HepG2 (cell line): Measurements from ENCODE around the gene PPP1R1B. TPM values are rescaled to one million over a fixed set of nuclear protein-coding genes. Genes with fewer than 3 reads are reported as not detected.

Source experiments
- PAWR ChIP-seq: sonication (generic); formaldehyde crosslinking; IDR thresholded peaks from 2 replicates; pipeline ENCODE4 v1.4.0; 2020; ENCODE audit warnings: missing genetic modification reagents, mild to moderate bottlenecking, borderline replicate concordance
- POLR2A ChIP-seq, 2 experiments: IDR thresholded peaks; 2 replicates each; pipeline ENCODE4 v1.6.1; 2011; ENCODE audit warnings: low read depth in 2 of 2, low read length in 2 of 2, mild to moderate bottlenecking in 1 of 2, moderate library complexity in 1 of 2; ENCODE audit not compliant: insufficient read depth in 1 of 2
- SIN3B ChIP-seq: fragments of 150-350 bp; IDR thresholded peaks from 2 replicates; pipeline ENCODE4 v1.6.1; 2014; ENCODE audit warnings: low read length
- SRF ChIP-seq: IDR thresholded peaks from 2 replicates; pipeline ENCODE4 v1.6.1; 2011; ENCODE audit warnings: mild to moderate bottlenecking, low read depth, low read length, moderate library complexity
- SRSF1 ChIP-seq: fragments of 200-400 bp; formaldehyde crosslinking; optimal IDR thresholded peaks from 2 replicates; pipeline ENCODE3; 2017; ENCODE audit warnings: mild to moderate bottlenecking, low read depth, low read length, moderate library complexity
- TCF7L2 ChIP-seq: IDR thresholded peaks from 2 replicates; pipeline ENCODE4 v1.6.1; 2011; ENCODE audit warnings: mild to moderate bottlenecking, low read depth, low read length, moderate library complexity
- ZFP1 ChIP-seq: IDR thresholded peaks from 2 replicates; pipeline ENCODE4 v1.6.1; 2016
- ZFP62 ChIP-seq: sonication (generic); formaldehyde crosslinking; IDR thresholded peaks from 2 replicates; pipeline ENCODE4 v1.4.0; 2020; ENCODE audit warnings: missing genetic modification reagents
- ZNF3 ChIP-seq: IDR thresholded peaks from 2 replicates; pipeline ENCODE4 v1.7.0; 2017; ENCODE audit warnings: inconsistent platforms
- ZSCAN30 ChIP-seq: sonication (generic); formaldehyde crosslinking; IDR thresholded peaks from 2 replicates; pipeline ENCODE4 v1.5.0; 2020; ENCODE audit warnings: mild to moderate bottlenecking, missing genetic modification reagents
- polyA plus RNA-seq, 8 experiments: library from polyadenylated mRNA; depleted of rRNA in 3 of 8; stranded (reverse) in 7 of 8; unstranded in 1 of 8; fragments of >200 nt; fragmentation: Illumina TruSeq in 4 of 8; extraction: Trizol in 4 of 8; gene quantifications; 2 replicates each; pipeline versions ENCODE4 v1.2.1 to v1.2.3, GENCODE V29; 2011 to 2016; ENCODE audit warnings: low read depth in 4 of 8, missing spikeins in 1 of 8, mixed read lengths in 1 of 8; ENCODE audit not compliant: insufficient read depth in 1 of 8
- total RNA-seq, 5 experiments: library from RNA; depleted of rRNA; stranded (reverse); fragments of >200 nt; fragmentation: Illumina TruSeq; extraction: Trizol; gene quantifications; 2 replicates each; pipeline ENCODE4 v1.2.3, GENCODE V29; 2016; ENCODE audit warnings: low read depth in 1 of 5
- TF ChIP-seq, protein P1 (sequence below): sonication (generic); formaldehyde crosslinking; IDR thresholded peaks from 2 replicates; pipeline ENCODE4 v1.5.0; 2020; ENCODE audit warnings: mild to moderate bottlenecking, missing genetic modification reagents, borderline replicate concordance
- TF ChIP-seq, protein P2 (sequence below): sonication (generic); formaldehyde crosslinking; IDR thresholded peaks from 2 replicates; pipeline ENCODE4 v1.4.0; 2020; ENCODE audit warnings: missing genetic modification reagents
- TF ChIP-seq, protein P3 (sequence below), 2 experiments: sonication (generic) in 1 of 2; formaldehyde crosslinking in 1 of 2; IDR thresholded peaks; 2 replicates each; pipeline versions ENCODE4 v1.5.1 to v1.6.1; 2011 to 2020; ENCODE audit warnings: borderline replicate concordance in 1 of 2, low read depth in 1 of 2, low read length in 1 of 2, mild to moderate bottlenecking in 1 of 2, missing genetic modification reagents in 1 of 2, moderate library complexity in 1 of 2
- TF ChIP-seq, protein P4 (sequence below): sonication (generic); formaldehyde crosslinking; IDR thresholded peaks from 2 replicates; pipeline ENCODE4 v1.4.0; 2020; ENCODE audit warnings: missing genetic modification reagents
- TF ChIP-seq, protein P5 (sequence below): sonication (generic); formaldehyde crosslinking; IDR thresholded peaks from 2 replicates; pipeline ENCODE4 v1.5.0; 2020; ENCODE audit warnings: missing genetic modification reagents

PPP1R1B gene
- total and polyA plus RNA-seq, 2 of the 13 experiments (the other 11 are each of a cell fraction or from before 2014, with no cell fraction given), result 0.08 TPM; not detected in 1

DNA sequence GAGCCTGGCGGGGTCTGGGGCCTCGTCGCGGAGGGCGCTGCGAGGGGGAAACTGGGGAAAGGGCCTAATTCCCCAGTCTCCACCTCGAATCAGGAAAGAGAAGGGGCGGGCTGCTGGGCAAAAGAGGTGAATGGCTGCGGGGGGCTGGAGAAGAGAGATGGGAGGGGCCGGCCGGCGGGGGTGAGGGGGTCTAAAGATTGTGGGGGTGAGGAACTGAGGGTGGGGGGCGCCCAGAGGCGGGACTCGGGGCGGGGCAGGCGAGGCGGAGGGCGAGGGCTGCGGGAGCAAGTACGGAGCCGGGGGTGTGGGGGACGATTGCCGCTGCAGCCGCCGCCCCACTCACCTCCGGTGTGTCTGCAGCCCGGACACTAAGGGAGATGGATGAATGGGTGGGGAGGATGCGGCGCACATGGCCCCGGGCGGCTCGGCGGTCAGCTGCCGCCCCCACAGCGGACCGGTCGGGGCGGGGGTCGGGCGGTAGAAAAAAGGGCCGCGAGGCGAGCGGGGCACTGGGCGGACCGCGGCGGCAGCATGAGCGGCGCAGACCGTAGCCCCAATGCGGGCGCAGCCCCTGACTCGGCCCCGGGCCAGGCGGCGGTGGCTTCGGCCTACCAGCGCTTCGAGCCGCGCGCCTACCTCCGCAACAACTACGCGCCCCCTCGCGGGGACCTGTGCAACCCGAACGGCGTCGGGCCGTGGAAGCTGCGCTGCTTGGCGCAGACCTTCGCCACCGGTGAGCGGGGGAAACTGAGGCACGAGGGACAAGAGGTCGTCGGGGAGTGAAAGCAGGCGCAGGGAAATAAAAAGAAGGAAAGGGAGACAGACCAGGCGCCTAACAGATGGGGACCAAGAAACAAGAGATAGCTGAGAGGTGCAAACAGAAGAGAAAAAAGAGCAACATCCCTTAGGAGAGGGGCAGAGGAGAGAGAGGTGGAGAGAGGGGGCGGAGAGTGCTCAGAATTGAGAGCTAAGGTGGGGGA lies 41.5 kb downstream of the PPP1R1B start, which contains the start of gene PNMT (continued):
- TF ChIP-seq ZNF3 (CRISPR knock-in tag) (no peak), TCF7L2 (no peak), ZFP62 (CRISPR knock-in tag) (no peak), SRF (no peak), POLR2A (IDR thresholded peaks at IDR 0.05; ENCODE audit: insufficient read depth in 1 of 2, low read depth in 2 of 2, low read length in 2 of 2) (no peak), ZFP1 (CRISPR knock-in tag) (no peak), SRSF1 (no peak), ZSCAN30 (CRISPR knock-in tag) (no peak), PAWR (CRISPR knock-in tag) (no peak), SIN3B (no peak)
- TF ChIP-seq, protein P1, sequence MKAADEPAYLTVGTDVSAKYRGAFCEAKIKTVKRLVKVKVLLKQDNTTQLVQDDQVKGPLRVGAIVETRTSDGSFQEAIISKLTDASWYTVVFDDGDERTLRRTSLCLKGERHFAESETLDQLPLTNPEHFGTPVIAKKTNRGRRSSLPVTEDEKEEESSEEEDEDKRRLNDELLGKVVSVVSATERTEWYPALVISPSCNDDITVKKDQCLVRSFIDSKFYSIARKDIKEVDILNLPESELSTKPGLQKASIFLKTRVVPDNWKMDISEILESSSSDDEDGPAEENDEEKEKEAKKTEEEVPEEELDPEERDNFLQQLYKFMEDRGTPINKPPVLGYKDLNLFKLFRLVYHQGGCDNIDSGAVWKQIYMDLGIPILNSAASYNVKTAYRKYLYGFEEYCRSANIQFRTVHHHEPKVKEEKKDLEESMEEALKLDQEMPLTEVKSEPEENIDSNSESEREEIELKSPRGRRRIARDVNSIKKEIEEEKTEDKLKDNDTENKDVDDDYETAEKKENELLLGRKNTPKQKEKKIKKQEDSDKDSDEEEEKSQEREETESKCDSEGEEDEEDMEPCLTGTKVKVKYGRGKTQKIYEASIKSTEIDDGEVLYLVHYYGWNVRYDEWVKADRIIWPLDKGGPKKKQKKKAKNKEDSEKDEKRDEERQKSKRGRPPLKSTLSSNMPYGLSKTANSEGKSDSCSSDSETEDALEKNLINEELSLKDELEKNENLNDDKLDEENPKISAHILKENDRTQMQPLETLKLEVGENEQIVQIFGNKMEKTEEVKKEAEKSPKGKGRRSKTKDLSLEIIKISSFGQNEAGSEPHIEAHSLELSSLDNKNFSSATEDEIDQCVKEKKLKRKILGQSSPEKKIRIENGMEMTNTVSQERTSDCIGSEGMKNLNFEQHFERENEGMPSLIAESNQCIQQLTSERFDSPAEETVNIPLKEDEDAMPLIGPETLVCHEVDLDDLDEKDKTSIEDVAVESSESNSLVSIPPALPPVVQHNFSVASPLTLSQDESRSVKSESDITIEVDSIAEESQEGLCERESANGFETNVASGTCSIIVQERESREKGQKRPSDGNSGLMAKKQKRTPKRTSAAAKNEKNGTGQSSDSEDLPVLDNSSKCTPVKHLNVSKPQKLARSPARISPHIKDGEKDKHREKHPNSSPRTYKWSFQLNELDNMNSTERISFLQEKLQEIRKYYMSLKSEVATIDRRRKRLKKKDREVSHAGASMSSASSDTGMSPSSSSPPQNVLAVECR (CRISPR knock-in tag), result peak; percentile 78; the same call in 1 of the 2 replicates
- TF ChIP-seq, protein P2, sequence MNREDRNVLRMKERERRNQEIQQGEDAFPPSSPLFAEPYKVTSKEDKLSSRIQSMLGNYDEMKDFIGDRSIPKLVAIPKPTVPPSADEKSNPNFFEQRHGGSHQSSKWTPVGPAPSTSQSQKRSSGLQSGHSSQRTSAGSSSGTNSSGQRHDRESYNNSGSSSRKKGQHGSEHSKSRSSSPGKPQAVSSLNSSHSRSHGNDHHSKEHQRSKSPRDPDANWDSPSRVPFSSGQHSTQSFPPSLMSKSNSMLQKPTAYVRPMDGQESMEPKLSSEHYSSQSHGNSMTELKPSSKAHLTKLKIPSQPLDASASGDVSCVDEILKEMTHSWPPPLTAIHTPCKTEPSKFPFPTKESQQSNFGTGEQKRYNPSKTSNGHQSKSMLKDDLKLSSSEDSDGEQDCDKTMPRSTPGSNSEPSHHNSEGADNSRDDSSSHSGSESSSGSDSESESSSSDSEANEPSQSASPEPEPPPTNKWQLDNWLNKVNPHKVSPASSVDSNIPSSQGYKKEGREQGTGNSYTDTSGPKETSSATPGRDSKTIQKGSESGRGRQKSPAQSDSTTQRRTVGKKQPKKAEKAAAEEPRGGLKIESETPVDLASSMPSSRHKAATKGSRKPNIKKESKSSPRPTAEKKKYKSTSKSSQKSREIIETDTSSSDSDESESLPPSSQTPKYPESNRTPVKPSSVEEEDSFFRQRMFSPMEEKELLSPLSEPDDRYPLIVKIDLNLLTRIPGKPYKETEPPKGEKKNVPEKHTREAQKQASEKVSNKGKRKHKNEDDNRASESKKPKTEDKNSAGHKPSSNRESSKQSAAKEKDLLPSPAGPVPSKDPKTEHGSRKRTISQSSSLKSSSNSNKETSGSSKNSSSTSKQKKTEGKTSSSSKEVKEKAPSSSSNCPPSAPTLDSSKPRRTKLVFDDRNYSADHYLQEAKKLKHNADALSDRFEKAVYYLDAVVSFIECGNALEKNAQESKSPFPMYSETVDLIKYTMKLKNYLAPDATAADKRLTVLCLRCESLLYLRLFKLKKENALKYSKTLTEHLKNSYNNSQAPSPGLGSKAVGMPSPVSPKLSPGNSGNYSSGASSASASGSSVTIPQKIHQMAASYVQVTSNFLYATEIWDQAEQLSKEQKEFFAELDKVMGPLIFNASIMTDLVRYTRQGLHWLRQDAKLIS (CRISPR knock-in tag), result no peak
- TF ChIP-seq, protein P3, sequence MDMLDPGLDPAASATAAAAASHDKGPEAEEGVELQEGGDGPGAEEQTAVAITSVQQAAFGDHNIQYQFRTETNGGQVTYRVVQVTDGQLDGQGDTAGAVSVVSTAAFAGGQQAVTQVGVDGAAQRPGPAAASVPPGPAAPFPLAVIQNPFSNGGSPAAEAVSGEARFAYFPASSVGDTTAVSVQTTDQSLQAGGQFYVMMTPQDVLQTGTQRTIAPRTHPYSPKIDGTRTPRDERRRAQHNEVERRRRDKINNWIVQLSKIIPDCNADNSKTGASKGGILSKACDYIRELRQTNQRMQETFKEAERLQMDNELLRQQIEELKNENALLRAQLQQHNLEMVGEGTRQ (IDR thresholded peaks at IDR 0.05; ENCODE audit: low read depth, low read length), result no peak
- TF ChIP-seq, protein P3 (CRISPR knock-in tag; IDR thresholded peaks at IDR 0.05; ENCODE audit: borderline replicate concordance), result no peak
- TF ChIP-seq, protein P4, sequence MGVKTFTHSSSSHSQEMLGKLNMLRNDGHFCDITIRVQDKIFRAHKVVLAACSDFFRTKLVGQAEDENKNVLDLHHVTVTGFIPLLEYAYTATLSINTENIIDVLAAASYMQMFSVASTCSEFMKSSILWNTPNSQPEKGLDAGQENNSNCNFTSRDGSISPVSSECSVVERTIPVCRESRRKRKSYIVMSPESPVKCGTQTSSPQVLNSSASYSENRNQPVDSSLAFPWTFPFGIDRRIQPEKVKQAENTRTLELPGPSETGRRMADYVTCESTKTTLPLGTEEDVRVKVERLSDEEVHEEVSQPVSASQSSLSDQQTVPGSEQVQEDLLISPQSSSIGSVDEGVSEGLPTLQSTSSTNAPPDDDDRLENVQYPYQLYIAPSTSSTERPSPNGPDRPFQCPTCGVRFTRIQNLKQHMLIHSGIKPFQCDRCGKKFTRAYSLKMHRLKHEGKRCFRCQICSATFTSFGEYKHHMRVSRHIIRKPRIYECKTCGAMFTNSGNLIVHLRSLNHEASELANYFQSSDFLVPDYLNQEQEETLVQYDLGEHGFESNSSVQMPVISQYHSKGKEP, result no peak
- TF ChIP-seq, protein P5, sequence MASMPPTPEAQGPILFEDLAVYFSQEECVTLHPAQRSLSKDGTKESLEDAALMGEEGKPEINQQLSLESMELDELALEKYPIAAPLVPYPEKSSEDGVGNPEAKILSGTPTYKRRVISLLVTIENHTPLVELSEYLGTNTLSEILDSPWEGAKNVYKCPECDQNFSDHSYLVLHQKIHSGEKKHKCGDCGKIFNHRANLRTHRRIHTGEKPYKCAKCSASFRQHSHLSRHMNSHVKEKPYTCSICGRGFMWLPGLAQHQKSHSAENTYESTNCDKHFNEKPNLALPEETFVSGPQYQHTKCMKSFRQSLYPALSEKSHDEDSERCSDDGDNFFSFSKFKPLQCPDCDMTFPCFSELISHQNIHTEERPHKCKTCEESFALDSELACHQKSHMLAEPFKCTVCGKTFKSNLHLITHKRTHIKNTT, result no peak
